Retinal pigment epithelial cell (primary cell): ENCODE measurements around the gene INMT.
A peak's percentile ranks its signal among the peaks of the same experiment; 100 is the strongest.

ENCODE experiments used
- DNase-seq: peaks from one replicate; pipeline ENCODE4 v3.0.0-alpha.2; 2010; ENCODE audit warnings: low read depth
- H3K4me3 ChIP-seq: 2 replicates; pipeline ENCODE4 v1.5.1; 2011; ENCODE audit warnings: mild to moderate bottlenecking, low read length, control low read depth, moderate library complexity
- CTCF ChIP-seq: conservative IDR thresholded peaks from 2 replicates; pipeline ENCODE4 v1.5.1; 2011; ENCODE audit warnings: low read depth, low read length, control low read depth, inconsistent platforms

The INMT gene

GRCh38 chr7:30782690-30783089 lies 30.8 kb downstream of the INMT start:
- no peak for DNase-seq
- TF ChIP-seq CTCF = no peak
- no peak overlapping the region for H3K4me3 ChIP-seq

GRCh38 chr7:30785786-30786185 lies 33.9 kb downstream of the INMT start:
- TF ChIP-seq CTCF = no peak
- no peak for DNase-seq
- no peak overlapping the region for H3K4me3 ChIP-seq

GRCh38 chr7:30787486-30787885 lies 35.6 kb downstream of the INMT start:
- no peak for TF ChIP-seq CTCF
- DNase-seq = no peak
- no peak overlapping the region for H3K4me3 ChIP-seq

- H3K4me3 ChIP-seq = no peak overlapping the region
- DNase-seq = no peak
- no peak for TF ChIP-seq CTCF
Measured at GRCh38 chr7:30788640-30789333, 36.9 kb downstream of the INMT start.

- no peak for TF ChIP-seq CTCF
- no peak overlapping the region for H3K4me3 ChIP-seq
- no peak for DNase-seq
Measured at GRCh38 chr7:30789334-30789711, 37.4 kb downstream of the INMT start.

GRCh38 chr7:30790356-30790755 lies 38.4 kb downstream of the INMT start:
- no peak for TF ChIP-seq CTCF
- no peak overlapping the region for H3K4me3 ChIP-seq
- no peak for DNase-seq

- H3K4me3 ChIP-seq = no peak overlapping the region
Measured at GRCh38 chr7:30791114-30791513, 39.2 kb downstream of the INMT start.

More at GRCh38 chr7:30791114-30791513, 39.2 kb downstream of the INMT start:
- no peak for DNase-seq
- peak; percentile 11 for TF ChIP-seq CTCF
